ENCODE results near the gene UNC13D.
A peak's percentile ranks its signal among the peaks of the same experiment; 100 is the strongest.
"Not testable (repeated sequence)": the region's sequence is repeated elsewhere in the genome, so short reads cannot be mapped to it uniquely, and the experiment has no call there.

The UNC13D gene

GRCh38 chr17:75843577-75844529 lies at the start of gene UNC13D:
TSS of gene UNC13D (minus strand) at chr17:75844404. CDS start at chr17:75844337, 67 bp downstream.
- peaks cover 29% of the 10 kb centered on the region for H3K4me1 Mint-ChIP-seq (ENCODE audit: low read depth)
- peaks cover 80% of the 10 kb centered on the region for H3K36me3 Mint-ChIP-seq (ENCODE audit: low read depth)
- DNase-seq, result peak; percentile 80
- H3K4me3 Mint-ChIP-seq, result peak within 1 kb of the TSS; percentile 96
- H3K27ac Mint-ChIP-seq, result peak within 1 kb of the TSS; percentile 96
- no peaks in the 10 kb centered on the region for H3K27me3 Mint-ChIP-seq
- no peaks in the 10 kb centered on the region for H3K9me3 Mint-ChIP-seq

DNA sequence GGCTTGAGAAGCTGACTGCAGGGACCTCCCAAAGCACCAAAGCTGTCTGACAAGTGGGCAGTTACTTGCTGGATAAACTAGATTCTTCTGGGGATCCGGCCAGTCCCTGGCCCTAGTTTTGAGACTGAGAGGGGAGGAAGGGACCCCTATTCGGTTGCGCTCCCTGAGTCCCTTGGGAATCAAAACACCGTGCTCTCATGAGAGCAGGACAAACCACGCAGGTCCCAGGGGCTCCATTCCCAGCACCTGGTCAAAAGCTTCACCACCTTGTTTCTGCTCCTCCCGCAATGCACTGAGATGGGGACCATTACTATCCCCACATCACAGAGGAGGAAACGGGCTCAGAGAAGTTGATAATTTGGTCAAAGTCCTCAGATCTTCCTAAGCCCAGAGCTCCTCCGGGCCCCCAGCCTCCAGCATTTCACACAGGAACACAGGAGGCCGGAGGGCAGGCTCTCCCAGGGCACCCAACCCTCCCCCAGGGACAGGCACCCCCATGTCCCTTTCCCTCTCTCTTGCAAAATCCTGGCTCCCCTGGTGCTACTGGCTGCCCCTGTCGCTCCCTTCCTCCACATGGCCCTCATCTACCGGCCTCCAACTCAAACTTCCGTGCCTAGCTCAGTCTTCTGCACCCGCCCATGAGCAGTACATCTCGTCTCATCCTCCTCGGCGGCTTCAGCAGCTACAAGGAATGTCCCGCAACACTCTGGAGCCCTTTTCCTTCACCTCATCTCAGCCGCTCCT lies 49.3 kb upstream of the UNC13D start:
- Mint-ChIP-seq H3K27me3 (no peaks in the 10 kb centered on the region), H3K27ac (peak overlapping the region; percentile 79), H3K4me1 (ENCODE audit: low read depth) (peaks cover 36% of the 10 kb centered on the region), H3K36me3 (ENCODE audit: low read depth) (peaks cover 70% of the 10 kb centered on the region), H3K4me3 (no peak overlapping the region), H3K9me3 (no peaks in the 10 kb centered on the region)
- no peak for DNase-seq

DNA sequence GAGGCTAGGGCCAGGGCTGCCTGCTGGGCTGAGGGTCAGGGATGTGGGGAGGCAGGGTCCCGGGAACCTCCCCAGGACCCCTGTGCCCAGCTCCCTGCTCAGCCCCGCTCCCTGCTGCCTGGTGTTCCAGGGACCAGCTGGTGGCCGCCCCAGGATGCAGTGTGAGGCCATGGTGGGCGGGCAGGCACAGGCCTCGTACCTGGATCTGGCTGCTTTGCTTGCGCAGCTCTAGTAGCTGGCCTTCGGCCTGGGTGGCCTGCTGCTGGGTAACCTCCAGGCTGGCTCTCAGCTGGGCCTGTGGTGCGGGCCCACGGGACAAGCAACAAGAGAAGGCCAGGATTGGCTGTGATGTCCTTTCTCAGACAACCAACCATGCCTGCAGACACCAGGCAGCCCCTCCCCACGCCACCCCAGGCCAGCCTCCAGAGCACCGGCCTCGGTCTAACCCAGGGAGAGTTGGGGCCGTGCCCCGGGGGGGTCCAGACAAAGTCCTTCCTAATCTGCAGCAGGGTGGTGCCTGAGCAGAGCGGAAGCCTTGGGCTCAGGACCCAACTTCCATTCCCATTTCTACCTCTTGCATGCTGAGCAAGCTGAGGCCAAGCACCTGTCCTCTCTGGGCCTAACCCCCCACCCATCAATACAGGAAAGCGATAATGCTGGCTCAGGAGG lies 48.5 kb upstream of the UNC13D start:
- DNase-seq, result no peak
- no peaks in the 10 kb centered on the region for H3K27me3 Mint-ChIP-seq
- H3K4me3 Mint-ChIP-seq, result no peak overlapping the region
- H3K4me1 Mint-ChIP-seq (ENCODE audit: low read depth), result peaks cover 35% of the 10 kb centered on the region
- H3K27ac Mint-ChIP-seq, result no peak overlapping the region
- peaks cover 66% of the 10 kb centered on the region for H3K36me3 Mint-ChIP-seq (ENCODE audit: low read depth)
- no peaks in the 10 kb centered on the region for H3K9me3 Mint-ChIP-seq

- Mint-ChIP-seq H3K27me3 (no peaks in the 10 kb centered on the region), H3K4me3 (no peak overlapping the region), H3K36me3 (ENCODE audit: low read depth) (peaks cover 60% of the 10 kb centered on the region), H3K9me3 (no peaks in the 10 kb centered on the region), H3K27ac (peak overlapping the region; percentile 40), H3K4me1 (ENCODE audit: low read depth) (peaks cover 28% of the 10 kb centered on the region)
- DNase-seq, result no peak
Observed at GRCh38 chr17:75891605-75892555, 47.7 kb upstream of the UNC13D start.

GRCh38 chr17:75891022-75891604 lies 46.9 kb upstream of the UNC13D start:
- Mint-ChIP-seq H3K4me3 (no peak overlapping the region), H3K36me3 (ENCODE audit: low read depth) (peaks cover 60% of the 10 kb centered on the region), H3K4me1 (ENCODE audit: low read depth) (peaks cover 28% of the 10 kb centered on the region), H3K27me3 (no peaks in the 10 kb centered on the region), H3K27ac (peak overlapping the region; percentile 40), H3K9me3 (no peaks in the 10 kb centered on the region)
- no peak for DNase-seq

DNA sequence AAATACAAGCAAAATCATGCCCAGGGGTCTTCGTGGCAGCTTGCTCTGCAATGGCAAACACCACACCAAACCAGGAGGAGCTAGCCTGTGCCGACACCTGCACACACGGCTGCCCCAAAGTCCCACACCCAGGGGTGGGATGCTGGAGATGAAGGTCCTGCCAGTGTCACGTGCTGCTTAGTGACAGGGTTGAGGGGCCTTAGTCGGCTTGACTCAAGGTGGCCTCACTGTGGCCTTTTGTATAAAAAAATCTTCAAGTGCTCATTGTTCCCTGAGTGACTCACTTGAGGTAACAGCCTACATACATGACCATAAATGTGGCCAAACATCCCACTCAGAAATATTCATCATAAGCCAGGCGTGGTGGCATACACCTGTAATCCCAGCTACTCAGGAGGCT lies 45.2 kb upstream of the UNC13D start:
- H3K36me3 Mint-ChIP-seq (ENCODE audit: low read depth), result peaks cover 49% of the 10 kb centered on the region
- peaks cover 19% of the 10 kb centered on the region for H3K4me1 Mint-ChIP-seq (ENCODE audit: low read depth)
- peak overlapping the region; percentile 69 for H3K27ac Mint-ChIP-seq
- DNase-seq, result no peak
- no peaks in the 10 kb centered on the region for H3K9me3 Mint-ChIP-seq
- H3K4me3 Mint-ChIP-seq, result no peak overlapping the region
- no peaks in the 10 kb centered on the region for H3K27me3 Mint-ChIP-seq

DNA sequence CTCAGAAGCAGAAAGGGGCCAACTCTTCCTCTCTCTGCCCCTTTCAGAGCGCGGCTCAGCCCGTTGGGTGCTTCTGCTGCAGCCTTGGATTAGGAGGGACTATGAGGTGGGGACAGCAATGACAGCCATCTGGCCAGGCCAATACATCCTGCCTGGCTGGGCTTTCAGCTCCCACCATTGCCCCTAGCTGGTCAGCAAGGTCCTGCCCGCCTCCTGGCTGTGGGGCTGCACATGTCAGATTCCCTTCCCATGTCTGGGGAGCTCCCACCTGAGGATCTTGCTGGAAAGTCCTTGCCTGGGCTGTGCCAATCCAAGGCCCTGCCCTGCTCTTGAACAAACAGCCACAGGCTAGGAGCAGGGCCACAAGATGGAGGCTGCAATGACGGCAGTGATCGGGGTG lies 44.3 kb upstream of the UNC13D start:
- Mint-ChIP-seq H3K4me1 (ENCODE audit: low read depth) (peaks cover 11% of the 10 kb centered on the region), H3K9me3 (no peaks in the 10 kb centered on the region), H3K36me3 (ENCODE audit: low read depth) (peaks cover 40% of the 10 kb centered on the region), H3K4me3 (no peak overlapping the region), H3K27me3 (no peaks in the 10 kb centered on the region), H3K27ac (no peak overlapping the region)
- no peak for DNase-seq

- DNase-seq, H3K9me3 Mint-ChIP-seq, H3K4me3 Mint-ChIP-seq, H3K27ac Mint-ChIP-seq, H3K27me3 Mint-ChIP-seq: not testable (repeated sequence)
- H3K36me3 Mint-ChIP-seq (ENCODE audit: low read depth), result peaks cover 23% of the 10 kb centered on the region
- H3K4me1 Mint-ChIP-seq (ENCODE audit: low read depth), result peaks cover 20% of the 10 kb centered on the region
Observed at GRCh38 chr17:75885860-75886259, 41.7 kb upstream of the UNC13D start.

DNA sequence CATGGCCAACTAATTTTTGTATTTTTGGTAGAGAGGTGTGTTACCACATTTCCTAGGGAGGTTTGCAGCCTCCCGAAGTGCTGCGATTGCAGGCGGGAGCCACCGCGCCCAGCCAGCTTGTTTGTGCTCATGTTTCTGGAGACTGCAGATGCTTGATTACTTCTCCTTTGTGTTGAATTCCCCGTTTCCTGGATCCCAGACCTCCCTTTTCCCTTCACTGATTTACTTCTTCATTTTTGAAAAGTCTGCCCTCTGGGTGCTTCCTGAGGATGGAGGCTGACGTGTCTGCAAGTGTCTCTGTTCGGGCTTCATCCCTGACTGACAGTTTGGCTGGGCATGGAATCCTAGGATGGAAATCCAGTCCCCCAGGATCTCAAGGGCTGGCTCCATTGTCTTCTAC lies 41.2 kb upstream of the UNC13D start:
- Mint-ChIP-seq H3K9me3 (no peaks in the 10 kb centered on the region), H3K4me3 (no peak overlapping the region), H3K27me3 (no peaks in the 10 kb centered on the region), H3K27ac (no peak overlapping the region), H3K36me3 (ENCODE audit: low read depth) (peaks cover 20% of the 10 kb centered on the region), H3K4me1 (ENCODE audit: low read depth) (peaks cover 18% of the 10 kb centered on the region)
- DNase-seq, result no peak

DNA sequence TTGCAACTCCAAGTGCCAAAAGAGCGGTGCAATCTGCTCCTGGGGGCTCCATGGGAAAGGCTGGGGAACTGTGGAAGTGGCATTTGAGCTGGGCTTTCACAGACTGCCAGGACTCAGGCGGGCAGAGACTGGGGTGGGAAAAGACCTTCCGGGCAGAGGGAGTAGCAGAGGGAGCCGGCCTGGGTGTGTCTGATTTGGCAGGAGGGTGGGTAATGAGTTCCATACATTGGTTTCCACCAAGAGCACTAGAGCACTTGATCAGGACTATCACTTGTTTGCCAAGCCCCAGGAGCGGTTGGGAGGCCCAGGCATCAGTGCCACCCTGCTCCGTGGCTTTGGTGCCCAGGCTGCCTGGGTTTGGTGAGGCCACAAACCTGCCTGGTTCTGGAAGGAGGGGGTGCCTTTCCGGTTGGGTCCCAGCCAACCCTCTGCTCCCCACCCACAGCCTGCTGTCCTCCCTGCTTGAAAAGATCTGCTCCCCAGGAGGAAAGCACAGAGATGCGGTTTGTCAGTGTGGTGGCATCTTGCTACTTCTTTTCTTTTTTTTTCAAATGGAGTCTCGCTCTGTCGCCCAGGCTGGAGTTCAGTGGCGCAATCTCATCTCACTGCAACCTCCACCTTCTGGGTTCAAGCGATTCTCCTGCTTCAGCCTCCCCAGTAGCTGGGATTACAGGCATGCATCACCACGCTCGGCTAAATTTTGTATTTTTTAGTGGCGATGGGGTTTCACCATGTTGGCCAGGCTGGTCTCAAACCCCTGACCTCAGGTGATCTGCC lies 37.7 kb upstream of the UNC13D start:
- Mint-ChIP-seq H3K36me3 (ENCODE audit: low read depth) (peaks cover 7% of the 10 kb centered on the region), H3K4me1 (ENCODE audit: low read depth) (peaks cover 21% of the 10 kb centered on the region), H3K27ac (no peak overlapping the region), H3K9me3 (no peaks in the 10 kb centered on the region), H3K27me3 (peaks cover 3% of the 10 kb centered on the region), H3K4me3 (no peak overlapping the region)
- DNase-seq, result no peak

- no peaks in the 10 kb centered on the region for H3K9me3 Mint-ChIP-seq
- no peak for DNase-seq
- H3K36me3 Mint-ChIP-seq (ENCODE audit: low read depth), result peaks cover 18% of the 10 kb centered on the region
- H3K4me3 Mint-ChIP-seq, result peak overlapping the region; percentile 15
- H3K27me3 Mint-ChIP-seq, result peaks cover 3% of the 10 kb centered on the region
- H3K27ac Mint-ChIP-seq, result no peak overlapping the region
- peaks cover 37% of the 10 kb centered on the region for H3K4me1 Mint-ChIP-seq (ENCODE audit: low read depth)
Observed at GRCh38 chr17:75880266-75880665, 36.1 kb upstream of the UNC13D start.

DNA sequence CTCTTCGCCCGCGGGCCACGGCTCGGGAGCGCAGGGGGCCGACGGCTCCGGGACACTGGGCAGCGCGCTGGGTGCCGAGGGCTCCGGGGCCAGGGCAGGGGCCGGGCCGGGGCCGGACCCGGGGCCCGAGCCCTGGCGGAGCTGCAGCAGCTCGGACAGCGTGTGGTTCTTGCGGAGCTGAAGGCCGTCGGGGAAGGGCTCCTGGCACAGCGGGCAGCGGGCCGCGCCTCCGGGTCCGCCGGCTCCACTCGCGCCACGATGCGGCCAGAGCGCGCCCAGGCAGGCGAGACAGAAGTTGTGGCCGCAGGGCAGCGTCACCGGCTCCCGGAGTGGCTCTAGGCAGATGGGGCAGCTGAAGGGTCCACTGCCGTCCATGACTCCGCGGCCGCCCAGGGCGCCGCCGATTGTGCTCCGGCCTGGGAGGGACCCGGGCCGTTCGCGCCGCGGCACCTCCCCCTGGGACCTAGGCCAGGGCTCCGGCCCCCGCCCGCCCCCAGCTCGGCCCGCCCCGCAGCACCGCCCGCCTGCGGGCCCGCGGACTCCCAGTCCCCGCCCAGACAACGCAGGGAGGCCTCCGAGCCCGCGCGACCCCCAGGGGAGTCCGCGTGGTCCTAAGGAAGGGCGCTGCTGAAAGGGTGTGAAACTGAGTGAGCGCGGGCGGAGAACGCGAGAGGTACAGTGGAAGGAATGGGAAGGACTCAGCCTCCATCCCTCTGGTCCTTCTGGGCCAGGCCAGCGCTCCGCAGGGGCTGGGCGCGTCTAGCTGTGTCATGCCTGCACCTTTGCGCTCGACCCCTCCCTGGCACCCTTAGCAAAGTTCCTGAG lies 34.2 kb upstream of the UNC13D start, which contains the start of gene TRIM47:
Gene TRIM47, minus strand, starts transcription at position 408 of the 825 bp plus-strand sequence. Its CDS starts 33 bp downstream, at position 375.
- DNase-seq, result peak; percentile 56
- H3K36me3 Mint-ChIP-seq (ENCODE audit: low read depth), result peaks cover 25% of the 10 kb centered on the region
- peaks cover 3% of the 10 kb centered on the region for H3K27me3 Mint-ChIP-seq
- H3K27ac Mint-ChIP-seq, result peak within 1 kb of the TSS; percentile 88
- peak within 1 kb of the TSS; percentile 84 for H3K4me3 Mint-ChIP-seq
- H3K4me1 Mint-ChIP-seq (ENCODE audit: low read depth), result peaks cover 43% of the 10 kb centered on the region
- H3K9me3 Mint-ChIP-seq, result no peaks in the 10 kb centered on the region
